GM19324 (cell line): Measurements from ENCODE around the gene ARMC6.
"Not testable (repeated sequence)": the region's sequence is repeated elsewhere in the genome, so short reads cannot be mapped to it uniquely, and the experiment has no call there.

Experiments
- ATAC-seq: cut with Tn5 transposase; IDR thresholded peaks from one replicate; pipeline ENCODE4 v1.9.1; 2021; ENCODE audit warnings: mild to moderate bottlenecking, moderate library complexity; ENCODE audit not compliant: unreplicated experiment, low FRiP score

The ARMC6 gene

DNA sequence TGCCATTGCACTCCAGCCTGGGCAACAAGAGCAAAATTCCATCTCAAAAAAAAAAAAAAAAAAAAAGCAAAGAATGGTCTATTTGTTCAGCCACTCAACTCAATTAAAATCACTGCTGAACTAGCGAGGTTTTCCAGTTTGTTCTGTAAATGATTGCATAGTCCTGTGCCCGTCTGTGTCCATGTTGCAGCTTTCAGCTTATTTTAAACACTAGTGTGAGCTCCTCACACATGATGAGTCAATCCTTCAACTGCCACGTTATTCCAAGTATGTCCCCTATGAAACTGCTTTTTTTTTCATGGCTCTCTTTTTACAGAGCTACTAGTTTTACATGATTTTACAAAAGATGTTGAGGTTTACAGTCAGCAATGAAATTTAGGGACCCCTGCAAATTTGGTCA lies 12.3 kb upstream of the ARMC6 start:
- no peak for ATAC-seq

DNA sequence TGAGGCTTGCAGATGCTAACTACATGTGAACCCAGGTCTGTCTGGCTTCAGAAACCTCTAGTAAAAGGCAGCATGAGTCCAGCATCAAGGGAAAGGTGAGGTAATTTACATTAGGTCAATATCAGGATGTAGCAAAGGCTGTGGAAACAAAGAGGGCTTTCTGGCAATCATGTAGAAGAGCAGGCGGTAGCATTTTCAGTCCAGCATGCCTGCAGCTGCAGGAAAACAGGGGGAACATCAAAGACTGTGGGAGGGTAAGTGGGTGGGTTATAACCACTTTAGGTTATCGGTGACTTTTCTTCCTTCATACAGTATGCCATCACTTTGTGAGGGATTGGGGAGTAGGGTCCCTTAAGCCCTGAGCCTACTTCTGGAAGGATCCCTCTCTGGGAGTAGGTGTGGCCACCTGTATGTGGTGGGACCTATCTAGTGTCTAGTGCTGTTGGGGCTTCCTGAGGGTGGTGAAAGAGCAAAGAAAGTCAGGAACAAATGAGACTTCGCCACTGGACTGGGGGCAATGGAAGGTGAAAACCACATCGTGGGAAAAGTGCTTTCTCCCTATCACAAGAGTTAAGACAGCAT lies 10.9 kb upstream of the ARMC6 start:
- no peak for ATAC-seq

DNA sequence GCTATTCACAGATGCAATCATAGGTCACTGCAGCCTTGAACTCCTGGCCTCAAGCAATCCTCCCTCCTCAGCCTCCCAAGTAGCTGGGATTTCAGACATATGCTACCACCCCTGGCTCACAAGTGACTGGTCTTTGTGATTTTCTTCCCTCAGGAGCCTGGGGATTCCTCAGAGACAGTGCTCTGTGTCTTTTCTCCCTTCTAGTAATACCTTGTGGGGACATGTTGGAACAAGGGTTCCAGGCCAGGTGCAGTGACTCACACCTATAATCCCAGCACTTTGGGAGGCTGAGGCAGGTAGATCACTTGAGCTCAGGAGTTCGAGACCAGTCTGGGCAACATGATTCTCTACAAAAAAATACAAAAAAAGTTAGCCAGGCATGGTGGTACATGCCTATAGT lies 10.0 kb upstream of the ARMC6 start:
- not testable (repeated sequence) for ATAC-seq

DNA sequence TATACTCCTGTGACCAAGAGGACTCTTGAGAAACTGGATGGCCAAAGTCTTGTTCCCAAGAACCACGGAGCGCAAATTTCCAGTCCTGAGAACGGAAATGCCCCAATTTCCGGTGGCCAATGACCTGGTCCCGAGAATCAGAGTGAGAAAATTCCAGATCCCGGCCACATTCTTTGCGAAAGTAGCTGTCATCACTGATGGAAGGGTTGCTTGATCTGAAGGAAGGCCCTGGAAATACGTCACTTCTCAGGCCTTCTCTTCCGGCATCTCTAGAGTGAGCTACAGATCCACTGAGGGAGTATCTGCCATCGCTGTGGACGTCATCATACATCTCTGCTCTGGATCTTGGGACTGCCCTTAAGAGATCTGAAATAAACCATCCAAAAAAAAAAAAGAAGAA lies 7.5 kb upstream of the ARMC6 start:
- no peak for ATAC-seq

DNA sequence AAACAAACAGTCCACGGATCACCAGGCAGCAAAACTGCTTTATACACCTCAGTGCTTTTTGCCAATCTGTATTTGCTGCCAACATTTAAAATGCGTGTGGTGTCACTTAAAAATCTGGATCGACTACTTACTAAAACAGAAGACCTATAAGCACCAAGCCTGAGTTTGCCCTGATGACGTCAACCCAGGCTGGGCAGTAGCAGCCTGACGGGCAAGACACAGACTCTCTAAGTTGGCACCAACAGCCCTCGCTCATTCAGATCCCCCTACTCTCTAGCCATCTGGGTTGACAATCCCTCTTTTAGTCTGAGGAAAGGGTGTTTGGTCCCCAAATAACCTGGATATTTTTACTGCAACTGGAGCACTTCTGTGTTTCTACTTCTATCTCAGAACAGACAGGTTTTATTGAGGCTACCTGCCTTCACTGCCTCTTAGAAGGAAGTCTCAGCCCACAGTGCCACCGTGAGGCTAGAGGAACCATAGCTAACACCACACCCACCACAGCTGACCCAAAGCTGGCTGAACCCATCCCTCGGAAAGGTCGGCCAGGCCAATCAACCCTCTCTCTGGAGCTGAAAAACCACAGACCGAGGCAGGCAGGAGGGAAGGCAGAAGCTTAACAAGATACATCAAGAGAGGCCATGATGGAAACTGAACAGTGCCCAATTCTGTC lies 7.0 kb upstream of the ARMC6 start:
- ATAC-seq, result no peak

DNA sequence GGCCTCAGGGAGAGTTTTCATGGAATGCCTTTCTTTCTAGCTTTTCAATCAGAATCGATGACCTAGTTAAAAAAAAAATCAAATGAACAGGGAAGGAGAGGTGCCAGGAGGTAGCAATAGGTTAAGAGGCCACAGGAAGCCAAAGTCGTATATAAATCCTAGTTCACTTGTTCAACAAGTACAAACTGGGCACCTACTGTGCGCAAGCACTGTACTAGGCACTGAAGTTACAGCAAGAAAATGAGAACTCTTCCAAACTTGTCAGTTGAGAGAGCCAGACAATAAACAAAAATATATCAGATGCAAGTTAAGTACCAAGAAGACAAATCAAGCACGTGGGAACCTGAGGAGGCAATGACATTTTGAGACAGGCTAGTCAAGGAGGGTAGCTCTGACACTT lies 6.2 kb upstream of the ARMC6 start:
- ATAC-seq, result no peak

DNA sequence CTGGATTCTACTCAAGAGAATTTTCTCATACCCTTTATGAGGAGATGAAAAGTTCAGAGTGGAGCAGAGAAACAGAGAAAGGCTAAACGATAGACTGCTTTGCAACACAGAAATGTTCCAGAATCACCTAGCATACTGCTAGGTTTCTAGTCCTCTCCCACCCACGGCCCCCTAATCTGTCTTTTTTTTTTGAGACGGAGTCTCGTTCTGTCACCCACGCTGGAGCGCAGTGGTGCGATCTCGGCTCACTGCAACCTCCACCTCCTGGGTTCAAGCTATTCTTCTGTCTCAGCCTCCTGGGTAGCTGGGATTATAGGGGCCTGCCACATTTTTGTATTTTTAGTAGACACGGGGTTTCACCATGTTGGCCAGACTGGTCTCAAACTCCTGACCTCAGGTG lies 4.9 kb upstream of the ARMC6 start:
- no peak for ATAC-seq

DNA sequence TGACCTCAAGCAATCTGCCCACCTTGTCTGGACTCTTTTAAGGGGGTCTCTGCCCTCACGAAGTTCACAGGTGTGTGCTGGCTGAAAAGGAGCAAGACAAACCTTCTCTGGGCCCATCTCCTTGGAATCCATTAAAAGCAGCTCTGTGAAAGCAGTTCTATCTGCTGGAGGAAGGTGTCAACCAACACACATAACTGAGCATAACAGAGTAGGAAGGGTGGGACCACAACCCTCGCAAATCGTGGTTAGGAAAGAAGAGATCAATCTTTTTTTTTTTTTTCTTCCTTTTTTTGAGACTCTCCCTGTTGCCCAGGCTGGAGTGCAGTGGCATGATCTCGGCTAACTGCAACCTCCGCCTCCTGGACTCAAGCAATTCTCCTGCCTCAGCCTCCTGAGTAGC lies 1.5 kb upstream of the ARMC6 start:
- no peak for ATAC-seq

DNA sequence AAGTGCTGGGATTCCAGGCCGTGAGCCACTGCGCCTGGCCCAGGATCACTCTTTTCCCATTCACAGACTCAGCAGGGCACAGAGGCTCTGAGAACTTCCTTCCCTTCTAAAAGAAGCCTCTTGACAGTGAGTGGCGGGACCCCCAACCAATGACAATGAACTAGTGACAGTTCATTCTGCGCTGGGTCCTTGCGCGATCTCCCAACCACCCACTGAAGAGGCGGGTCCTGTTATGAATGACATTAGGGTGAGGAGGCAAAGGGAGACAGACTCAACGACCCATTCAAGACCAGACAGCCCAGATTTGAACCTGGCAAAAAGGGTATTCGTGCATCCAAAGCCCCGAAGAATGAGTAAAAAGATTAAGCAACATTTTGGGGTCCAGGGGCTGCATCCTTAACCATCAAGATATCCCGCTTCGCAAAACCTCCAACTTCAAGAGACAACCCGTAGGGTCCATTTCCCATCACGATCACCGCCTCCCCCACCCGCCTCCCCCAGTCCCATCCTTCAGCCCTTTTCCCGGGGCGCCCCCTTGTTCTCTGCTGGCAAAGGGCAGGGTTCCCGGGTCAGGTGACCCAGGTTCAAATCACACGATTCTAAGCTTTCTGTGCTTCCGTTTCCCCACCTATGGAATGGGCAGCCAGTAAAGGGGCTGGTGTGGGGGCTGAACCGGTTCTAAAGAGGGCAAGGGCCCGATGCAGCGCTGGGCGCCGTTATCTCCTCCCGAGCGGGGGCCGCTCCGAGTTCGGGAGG lies 805 bp upstream of the ARMC6 start:
- ATAC-seq, result peak; percentile 2

DNA sequence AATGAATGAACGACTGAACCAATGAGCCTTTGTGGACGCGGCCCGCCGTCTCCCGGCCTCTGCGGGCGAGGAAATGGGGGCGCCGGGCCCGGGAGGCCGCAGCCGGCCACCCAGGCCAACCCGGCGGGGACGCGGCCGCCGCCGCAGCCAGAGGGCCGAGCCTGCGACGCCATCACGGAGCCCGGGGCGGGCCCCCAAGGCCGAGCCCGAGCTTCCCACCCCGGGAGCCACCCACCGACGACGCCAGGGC lies 302 bp upstream of the ARMC6 start:
- no peak for ATAC-seq

DNA sequence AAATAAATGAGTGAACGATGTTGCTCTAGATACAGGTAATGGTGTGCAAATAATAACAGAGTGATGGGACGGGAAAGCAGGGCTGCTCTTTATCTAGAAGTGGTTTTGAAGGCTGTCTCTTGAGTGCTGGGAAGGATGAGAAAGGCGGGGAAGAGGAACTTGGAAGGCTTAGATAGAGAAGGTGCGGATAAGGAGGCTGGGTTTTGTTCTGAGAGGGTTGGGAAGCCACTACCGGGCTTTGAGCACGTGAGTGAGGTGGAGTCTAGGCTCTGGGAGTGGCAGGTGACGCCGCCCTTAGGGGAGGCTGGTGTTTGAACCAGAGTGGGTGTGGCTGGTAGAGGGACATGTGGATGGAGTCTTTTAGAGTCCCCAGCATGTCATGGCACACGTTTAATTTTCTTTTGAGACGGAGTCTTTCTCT lies 811 bp downstream of the ARMC6 start:
- ATAC-seq, result peak; percentile 31

DNA sequence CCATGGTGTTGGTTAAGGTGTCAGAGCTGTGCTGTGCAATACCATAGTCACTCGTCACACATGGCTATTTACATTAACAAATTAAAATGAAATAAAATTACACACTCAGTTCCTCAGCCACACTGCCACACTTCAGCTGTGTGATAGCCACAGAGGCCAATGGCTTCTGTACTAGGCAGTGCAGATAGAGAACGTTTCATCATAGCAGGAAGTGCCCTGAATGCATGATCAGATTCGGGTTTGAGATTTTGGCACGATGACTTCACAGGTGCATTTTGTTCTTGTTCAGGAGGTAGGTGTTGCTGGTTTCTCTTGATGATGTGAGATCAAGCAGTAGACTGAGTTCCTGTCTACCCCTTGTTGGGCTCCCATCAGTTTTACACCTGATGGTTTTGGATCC lies 6.5 kb downstream of the ARMC6 start:
- no peak for ATAC-seq

DNA sequence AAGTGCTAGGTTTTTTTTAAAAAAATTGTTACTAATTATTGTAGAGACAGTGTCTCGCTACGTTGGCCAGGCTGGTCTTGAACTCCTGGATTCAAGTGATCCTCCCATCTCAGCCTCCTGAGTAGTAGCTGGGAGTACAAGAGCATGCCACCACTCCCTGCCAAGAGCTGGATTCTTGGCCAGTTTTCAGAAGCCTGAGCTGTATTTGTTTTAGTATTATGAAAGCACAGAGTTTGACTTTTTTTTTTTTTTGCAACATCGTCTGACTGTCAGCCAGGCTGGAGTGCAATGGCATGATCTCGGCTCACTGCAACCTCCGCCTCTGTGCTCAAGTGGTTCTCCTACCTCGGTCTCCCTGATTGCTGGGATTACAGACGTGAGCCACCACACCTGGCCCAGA lies 7.0 kb downstream of the ARMC6 start:
- ATAC-seq, result no peak

DNA sequence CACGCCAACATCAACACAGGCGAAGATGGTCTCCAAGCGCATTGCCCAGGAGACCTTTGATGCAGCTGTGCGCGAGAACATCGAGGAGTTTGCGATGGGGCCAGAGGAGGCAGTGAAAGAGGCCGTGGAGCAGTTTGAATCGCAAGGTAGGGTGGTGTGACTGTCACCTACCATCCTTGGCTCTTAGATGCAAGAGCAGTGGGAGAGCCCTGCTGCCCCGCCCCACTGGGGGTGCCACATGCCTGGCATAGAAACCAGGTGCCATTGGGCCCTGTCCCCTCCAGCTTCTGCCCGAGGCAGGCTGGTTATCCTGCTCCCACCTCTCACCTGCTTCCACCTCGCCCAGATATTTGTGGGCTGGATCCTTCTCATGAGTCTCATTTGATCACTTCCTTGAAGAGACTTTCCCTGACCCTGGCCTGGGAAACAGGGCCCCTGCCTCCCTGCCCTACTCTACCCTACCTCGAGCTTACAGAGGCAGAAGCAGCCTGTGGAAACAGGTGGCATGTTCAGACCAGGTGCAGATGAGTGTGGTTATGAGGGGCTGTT lies 9.4 kb downstream of the ARMC6 start:
- ATAC-seq, result no peak

DNA sequence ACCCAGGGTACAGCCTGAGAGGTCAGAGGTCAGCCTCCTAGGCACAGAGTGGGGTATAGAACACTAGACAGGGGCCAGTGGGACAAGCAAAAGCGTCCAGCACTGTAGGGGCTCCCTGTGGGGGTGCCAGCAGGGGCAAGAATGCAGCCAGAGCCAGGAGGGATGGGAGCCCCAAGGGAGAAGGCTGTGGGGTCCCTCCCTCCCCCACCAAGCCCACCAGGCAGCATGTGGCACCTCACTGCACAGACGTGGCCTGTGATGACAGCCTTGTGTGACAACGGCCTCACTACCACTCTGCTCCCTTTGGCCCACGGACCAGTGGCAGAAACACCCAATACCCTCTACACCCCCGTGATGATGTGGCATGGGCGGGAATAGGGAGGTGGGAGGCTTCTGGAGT lies 10.1 kb downstream of the ARMC6 start:
- no peak for ATAC-seq

DNA sequence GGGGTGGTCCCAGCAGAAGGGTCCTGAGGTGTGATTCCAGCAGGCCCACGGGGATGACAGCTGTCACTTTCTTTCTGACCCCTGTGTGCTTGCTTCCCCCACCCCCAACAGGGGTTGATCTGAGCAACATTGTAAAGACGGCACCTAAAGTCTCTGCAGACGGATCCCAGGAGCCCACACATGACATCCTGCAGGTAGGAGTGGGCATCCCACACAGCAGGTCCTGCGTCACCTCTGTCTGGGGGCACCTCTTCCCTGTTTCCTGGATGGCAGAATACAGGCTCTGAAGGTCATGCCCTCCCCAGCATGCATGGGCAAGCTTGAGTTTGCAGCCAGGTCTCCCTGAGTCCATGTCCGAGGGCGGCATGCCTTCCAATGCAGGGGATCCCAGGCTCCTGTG lies 10.5 kb downstream of the ARMC6 start:
- no peak for ATAC-seq

DNA sequence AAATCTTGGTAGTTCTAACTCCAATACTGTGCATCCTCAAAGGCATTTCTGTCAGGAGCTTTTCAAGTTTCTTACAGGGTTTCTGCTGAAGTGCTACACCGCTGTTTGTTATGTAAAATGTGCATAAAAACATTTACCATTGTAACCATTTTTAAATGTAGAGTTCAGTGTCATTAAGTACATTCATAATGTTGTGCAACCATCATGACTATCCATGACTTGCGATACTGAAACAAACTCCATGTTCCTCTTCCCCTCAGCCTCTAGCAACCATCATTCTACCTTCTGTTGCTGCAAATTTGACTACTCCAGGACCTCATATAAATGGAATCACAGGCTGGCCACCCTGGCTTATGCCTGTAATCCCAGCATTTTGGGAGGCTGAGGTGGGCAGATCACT lies 16.0 kb downstream of the ARMC6 start:
- no peak for ATAC-seq

DNA sequence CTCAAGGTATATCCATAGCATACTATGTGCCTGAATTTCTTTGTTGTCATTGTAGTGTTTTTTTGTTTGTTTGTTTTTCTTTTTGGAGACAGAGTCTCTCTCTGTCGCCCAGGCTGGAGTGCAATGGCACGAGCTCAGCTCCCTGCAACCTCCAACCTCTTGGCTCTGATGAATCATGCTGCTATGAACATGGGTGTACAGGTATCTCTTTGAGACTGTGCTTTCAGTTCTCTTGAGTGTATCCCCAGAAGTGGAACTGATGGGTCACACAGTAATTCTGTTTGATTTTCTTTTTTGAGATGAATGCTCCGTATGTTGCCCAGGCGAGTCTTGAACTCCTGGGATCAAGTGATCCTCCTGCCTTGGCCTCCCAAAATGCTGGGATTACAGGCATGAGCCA lies 16.7 kb downstream of the ARMC6 start:
- no peak for ATAC-seq

DNA sequence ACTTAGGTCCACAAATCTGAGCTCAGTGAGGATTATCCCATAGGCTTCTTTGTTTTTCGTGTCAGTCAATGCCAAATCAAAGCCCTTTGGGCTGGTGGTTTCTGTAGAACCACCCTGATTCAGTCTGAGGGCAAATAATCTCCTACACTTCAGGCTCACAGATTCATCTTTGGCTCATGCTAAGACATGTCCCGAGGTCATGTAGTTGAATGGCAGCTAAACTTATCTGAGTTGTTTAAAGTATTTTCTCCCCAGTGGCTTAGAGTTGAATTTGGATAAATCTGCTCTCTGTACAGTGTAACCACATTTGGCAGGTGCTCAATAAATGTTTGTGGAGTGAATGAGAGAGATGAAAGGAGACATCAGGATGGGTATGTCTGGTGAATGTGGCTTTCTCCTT lies 17.3 kb downstream of the ARMC6 start:
- ATAC-seq, result no peak

DNA sequence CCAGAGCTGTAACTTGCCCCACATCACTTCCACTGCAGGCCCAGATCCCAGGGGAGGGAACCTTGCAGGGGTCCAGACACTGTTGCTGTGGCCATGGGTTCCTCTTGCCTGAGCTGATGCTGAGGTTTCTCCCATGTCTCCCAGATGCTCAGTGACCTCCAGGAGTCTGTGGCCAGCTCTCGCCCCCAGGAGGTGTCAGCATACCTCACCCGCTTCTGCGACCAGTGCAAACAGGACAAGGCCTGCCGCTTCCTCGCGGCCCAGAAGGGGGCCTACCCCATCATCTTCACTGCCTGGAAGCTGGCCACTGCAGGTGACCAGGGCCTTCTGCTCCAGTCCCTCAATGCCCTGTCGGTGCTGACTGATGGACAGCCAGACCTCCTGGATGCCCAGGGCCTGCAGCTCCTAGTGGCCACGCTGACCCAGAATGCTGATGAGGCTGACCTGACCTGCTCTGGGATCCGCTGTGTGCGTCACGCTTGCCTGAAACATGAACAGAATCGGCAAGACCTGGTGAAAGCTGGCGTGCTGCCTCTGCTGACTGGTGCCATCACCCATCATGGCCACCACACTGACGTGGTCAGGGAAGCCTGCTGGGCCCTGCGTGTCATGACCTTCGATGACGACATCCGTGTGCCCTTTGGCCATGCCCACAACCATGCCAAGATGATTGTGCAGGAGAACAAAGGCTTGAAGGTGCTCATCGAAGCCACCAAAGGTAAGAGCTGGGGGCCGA lies 18.2 kb downstream of the ARMC6 start:
- no peak for ATAC-seq

DNA sequence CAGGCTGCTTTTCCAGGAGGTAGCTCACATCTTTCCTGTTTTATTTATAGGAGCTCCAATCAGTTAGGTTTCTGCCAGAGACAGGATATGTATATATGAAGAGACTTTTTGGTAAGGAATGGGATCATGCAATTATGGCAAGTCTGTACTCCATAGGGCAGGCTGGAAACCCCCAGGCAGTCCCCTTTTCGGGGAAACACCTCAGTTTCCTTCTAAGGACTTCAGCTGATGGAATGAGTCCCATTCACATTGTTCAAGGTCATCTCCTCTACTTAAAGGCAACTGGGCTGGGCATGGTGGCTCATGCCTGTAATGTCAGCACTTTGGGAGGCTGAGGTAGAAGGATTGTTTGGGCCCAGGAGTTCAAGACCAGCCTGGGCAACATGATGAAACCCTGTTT lies 19.5 kb downstream of the ARMC6 start:
- no peak for ATAC-seq
